ENCODE measurements around the gene THAP7. TPM values are rescaled to one million over a fixed set of nuclear protein-coding genes. Genes with fewer than 3 reads are reported as not detected.

THAP7 gene
- total RNA-seq, 4 donors from 2014 or later: 16.2 to 45.9 (median 30.9) TPM

GRCh38 chr22:20983081-20983771, 18.7 kb downstream of the THAP7 start:
- H3K4me3 ChIP-seq: peak overlapping the region; percentile 88 to 93
- no peak for TF ChIP-seq POLR2A (IDR thresholded peaks at IDR 0.05)
- no peak for TF ChIP-seq CTCF (IDR thresholded peaks at IDR 0.05)
- intact Hi-C loops (cut with DNase I; ENCODE audit: low total_unique reads): no loop called here
- H3K4me1 ChIP-seq: peaks cover 0 to 19% of the 10 kb centered on the region in 2 donors
- no peak for DNase-seq
- no peaks in the 10 kb centered on the region for H3K27me3 ChIP-seq
- H3K9me3 ChIP-seq: no peaks in the 10 kb centered on the region
- H3K36me3 ChIP-seq: no peaks in the 10 kb centered on the region
- peak overlapping the region in 1 of 2 donors; percentile 85 for H3K27ac ChIP-seq

GRCh38 chr22:20982563-20982882, 19.4 kb downstream of the THAP7 start:
- DNase-seq: no peak
- TF ChIP-seq CTCF (IDR thresholded peaks at IDR 0.05) (no peak), POLR2A (IDR thresholded peaks at IDR 0.05) (no peak)
- Histone ChIP-seq H3K4me3 (peak overlapping the region; percentile 88 to 93), H3K27ac (peak overlapping the region; percentile 85 to 92), H3K9me3 (no peaks in the 10 kb centered on the region), H3K4me1 (peaks cover 0 to 19% of the 10 kb centered on the region in 2 donors), H3K36me3 (no peaks in the 10 kb centered on the region), H3K27me3 (no peaks in the 10 kb centered on the region)
- intact Hi-C loops (cut with DNase I; ENCODE audit: low total_unique reads): no loop called here

GRCh38 chr22:20981787-20982562, 19.9 kb downstream of the THAP7 start, which contains the start of gene LZTR1:
TSS of gene LZTR1 (plus strand) at chr22:20982297. CDS start at chr22:20982372, 75 bp downstream.
- Histone ChIP-seq H3K9me3 (no peaks in the 10 kb centered on the region), H3K27me3 (no peaks in the 10 kb centered on the region), H3K4me1 (peaks cover 0 to 19% of the 10 kb centered on the region in 2 donors), H3K27ac (peak within 1 kb of the TSS; percentile 85 to 92), H3K4me3 (peak within 1 kb of the TSS; percentile 88 to 93), H3K36me3 (no peaks in the 10 kb centered on the region)
- peak; percentile 67 to 80 for DNase-seq
- intact Hi-C loops (cut with DNase I; ENCODE audit: low total_unique reads): no loop called here
- peak; percentile 87 to 97 for TF ChIP-seq POLR2A (IDR thresholded peaks at IDR 0.05)
- TF ChIP-seq CTCF (IDR thresholded peaks at IDR 0.05): peak; percentile 58 to 82 (median 66)

GRCh38 chr22:20980938-20981722, 20.8 kb downstream of the THAP7 start:
- TF ChIP-seq CTCF (IDR thresholded peaks at IDR 0.05): no peak
- no peak for TF ChIP-seq POLR2A (IDR thresholded peaks at IDR 0.05)
- Histone ChIP-seq H3K9me3 (no peaks in the 10 kb centered on the region), H3K27ac (peak overlapping the region; percentile 85 to 92), H3K4me1 (peaks cover 0 to 19% of the 10 kb centered on the region in 2 donors), H3K36me3 (no peaks in the 10 kb centered on the region), H3K27me3 (no peaks in the 10 kb centered on the region), H3K4me3 (peak overlapping the region; percentile 88 to 93)
- intact Hi-C loops (cut with DNase I; ENCODE audit: low total_unique reads): no loop called here
- no peak for DNase-seq

Data from uterus (tissue), 4 donors.